ENCODE measurements around the gene IRF9.

GRCh38 chr14:24116128-24116814 lies 44.8 kb upstream of the IRF9 start:
- TF ChIP-seq NFRKB (IDR thresholded peaks at IDR 0.05) (no peak), ARNT (IDR thresholded peaks at IDR 0.05) (no peak), FOXM1 (IDR thresholded peaks at IDR 0.05; ENCODE audit: borderline replicate concordance) (no peak), CTBP1 (IDR thresholded peaks at IDR 0.05; ENCODE audit: borderline replicate concordance) (no peak), ELF4 (IDR thresholded peaks at IDR 0.05) (no peak), FOXA1 (IDR thresholded peaks at IDR 0.05) (no peak), SP1 (IDR thresholded peaks at IDR 0.05) (no peak), ZNF384 (IDR thresholded peaks at IDR 0.05) (no peak), TARDBP (IDR thresholded peaks at IDR 0.05) (no peak)
